RWPE1 (cell line): ENCODE measurements around the gene FNBP1L.
"Not testable (repeated sequence)": the region's sequence is repeated elsewhere in the genome, so short reads cannot be mapped to it uniquely, and the experiment has no call there.

Source experiments
- CTCF ChIA-PET: fragments of 350-600 bp; sonication (Branson Sonifier 250); formaldehyde crosslinking; extraction: SDS; loops from one replicate; lab custom pipeline; 2021; lab: Yijun Ruan, JAX
- POLR2A ChIA-PET: fragments of 400-600 bp; formaldehyde crosslinking; extraction: SDS; loops from one replicate; lab custom pipeline; 2020; ENCODE audit warnings: antibody characterized with exemption; ENCODE audit not compliant: low non-redundant PET; lab: Yijun Ruan, JAX
- DNase-seq: peaks from one replicate; pipeline ENCODE4 v3.0.0; 2012; ENCODE audit warnings: low spot score
- H3K27ac ChIP-seq: fragments of 450-650 bp; 2 replicates; pipeline ENCODE4 v1.5.1; 2017
- TF ChIP-seq, protein P1 (sequence below): fragments of 450-650 bp; conservative IDR thresholded peaks from 2 replicates; pipeline ENCODE4 v1.5.1; 2017; ENCODE audit warnings: low read depth, mild to moderate bottlenecking

Gene FNBP1L

DNA sequence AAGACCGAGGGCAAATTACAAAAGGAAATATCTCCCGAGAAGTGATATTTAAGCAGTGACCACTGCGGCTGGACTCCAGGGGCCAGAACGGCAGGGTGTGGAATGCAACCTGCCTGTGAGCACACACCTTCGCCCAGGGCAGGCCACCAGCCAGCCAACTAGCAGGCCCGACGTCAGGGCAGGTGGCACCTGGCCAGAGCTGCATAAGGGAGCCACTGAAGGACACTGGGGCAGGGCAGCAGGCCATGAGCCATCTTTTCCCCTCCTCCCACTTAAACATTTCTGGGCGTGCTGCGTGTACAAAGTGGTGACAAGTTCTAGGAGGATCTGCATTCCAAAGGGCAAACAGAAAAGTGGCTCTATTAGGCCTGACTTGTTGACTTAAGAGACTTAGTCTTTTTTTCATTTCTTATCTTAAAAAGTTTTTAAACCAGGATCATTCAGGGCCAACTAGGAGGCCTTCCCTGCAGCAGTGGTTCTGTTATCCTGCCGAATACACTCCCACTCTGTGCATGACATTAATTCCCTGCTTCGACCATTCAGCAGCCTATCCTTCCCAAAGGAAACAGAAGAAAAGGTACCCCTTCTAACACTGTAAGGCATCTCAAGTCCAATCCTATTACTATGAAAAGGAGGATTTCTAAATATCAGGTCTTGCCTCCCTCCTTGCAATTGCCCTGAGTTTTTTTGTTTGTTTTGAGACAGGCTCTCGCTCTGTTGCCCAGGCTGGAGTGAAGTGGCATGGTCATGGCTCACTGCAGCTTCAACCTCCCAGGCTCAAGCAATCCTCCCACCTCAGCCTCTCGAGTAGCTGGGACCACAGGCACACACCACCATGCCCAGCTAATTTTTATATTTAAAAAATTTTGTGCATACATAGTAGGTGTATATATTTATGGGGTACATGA, 137.4 kb downstream of the FNBP1L start:
- POLR2A ChIA-PET: no interaction called here
- TF ChIP-seq, protein P1, sequence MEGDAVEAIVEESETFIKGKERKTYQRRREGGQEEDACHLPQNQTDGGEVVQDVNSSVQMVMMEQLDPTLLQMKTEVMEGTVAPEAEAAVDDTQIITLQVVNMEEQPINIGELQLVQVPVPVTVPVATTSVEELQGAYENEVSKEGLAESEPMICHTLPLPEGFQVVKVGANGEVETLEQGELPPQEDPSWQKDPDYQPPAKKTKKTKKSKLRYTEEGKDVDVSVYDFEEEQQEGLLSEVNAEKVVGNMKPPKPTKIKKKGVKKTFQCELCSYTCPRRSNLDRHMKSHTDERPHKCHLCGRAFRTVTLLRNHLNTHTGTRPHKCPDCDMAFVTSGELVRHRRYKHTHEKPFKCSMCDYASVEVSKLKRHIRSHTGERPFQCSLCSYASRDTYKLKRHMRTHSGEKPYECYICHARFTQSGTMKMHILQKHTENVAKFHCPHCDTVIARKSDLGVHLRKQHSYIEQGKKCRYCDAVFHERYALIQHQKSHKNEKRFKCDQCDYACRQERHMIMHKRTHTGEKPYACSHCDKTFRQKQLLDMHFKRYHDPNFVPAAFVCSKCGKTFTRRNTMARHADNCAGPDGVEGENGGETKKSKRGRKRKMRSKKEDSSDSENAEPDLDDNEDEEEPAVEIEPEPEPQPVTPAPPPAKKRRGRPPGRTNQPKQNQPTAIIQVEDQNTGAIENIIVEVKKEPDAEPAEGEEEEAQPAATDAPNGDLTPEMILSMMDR: no peak
- CTCF ChIA-PET: interaction anchor here (1.7 kb wide), 1 partner anchor 228 kb away, joined by 9 read pairs; no protein-coding TSS in a partner anchor
- DNase-seq: peak; percentile 45
- peak overlapping the region; percentile 86 for H3K27ac ChIP-seq

DNA sequence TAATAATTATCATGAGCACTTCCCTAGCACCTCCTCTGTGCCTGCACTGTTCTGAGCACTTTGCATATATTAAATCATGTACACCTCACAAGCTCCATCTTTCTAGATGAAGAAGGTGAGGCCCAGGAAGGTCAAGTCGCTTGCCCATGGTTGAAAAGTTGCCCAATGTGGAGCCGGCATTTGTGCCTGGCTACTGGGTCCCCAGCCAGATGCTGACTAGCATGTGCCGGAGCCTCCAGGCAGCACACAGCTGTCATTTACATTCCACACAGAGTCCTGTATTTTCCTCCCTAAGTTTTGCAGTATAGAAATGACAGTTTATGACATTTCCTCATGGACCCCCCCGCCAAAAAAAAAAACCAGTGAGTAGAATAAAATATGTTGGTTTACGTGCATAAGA, 139.4 kb downstream of the FNBP1L start:
- peak overlapping the region; percentile 67 for H3K27ac ChIP-seq
- DNase-seq: no peak
- CTCF ChIA-PET: interaction anchor here (0.6 kb wide), 1 partner anchor 12 kb away, joined by 3 read pairs; no protein-coding TSS in a partner anchor
- POLR2A ChIA-PET: no interaction called here
- TF ChIP-seq, protein P1: no peak

DNA sequence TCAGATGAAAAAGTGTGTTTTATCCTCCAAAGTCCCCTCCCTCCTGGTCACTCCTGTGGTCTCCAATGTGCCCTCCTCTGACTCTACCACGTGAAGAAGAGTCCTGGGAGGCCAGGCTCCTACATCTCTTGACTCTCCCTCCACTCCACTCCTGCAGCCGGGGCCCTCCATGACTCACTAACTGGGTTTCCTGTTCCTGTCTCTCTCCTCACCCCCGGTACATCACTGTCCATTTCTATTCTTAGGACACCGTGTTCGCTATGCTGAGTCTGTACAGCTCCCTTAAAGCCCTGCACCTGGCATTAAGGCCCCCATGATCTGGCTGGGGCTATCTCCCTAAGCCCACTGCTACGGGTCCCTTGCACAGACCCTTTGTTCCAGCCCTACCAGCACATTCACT, 140.3 kb downstream of the FNBP1L start:
- no peak for DNase-seq
- ChIA-PET CTCF (interaction anchor here (0.6 kb wide), 1 partner anchor 13 kb away, joined by 3 read pairs; no protein-coding TSS in a partner anchor), POLR2A (no interaction called here)
- H3K27ac ChIP-seq: peak overlapping the region; percentile 67
- TF ChIP-seq, protein P1: no peak

DNA sequence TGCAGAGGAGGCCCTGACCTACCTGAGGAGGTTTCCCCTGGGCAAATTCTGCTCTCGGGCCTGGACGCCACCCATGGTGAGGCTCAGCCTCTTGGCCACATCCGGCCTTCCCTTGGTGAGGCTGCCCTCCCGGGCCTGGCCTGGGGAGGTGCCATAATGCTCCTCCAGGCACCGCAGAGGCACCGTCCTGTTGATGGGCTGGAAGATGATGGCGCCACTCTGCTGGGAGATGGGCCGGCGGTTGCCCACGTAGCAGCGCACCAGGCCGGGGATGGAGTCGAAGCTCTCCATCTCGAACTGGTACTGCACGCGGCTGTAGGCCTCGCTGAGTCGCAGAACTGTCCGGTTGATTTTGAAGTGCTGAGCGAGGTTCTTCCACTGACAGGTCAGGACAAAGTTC, 141.0 kb downstream of the FNBP1L start:
- peak overlapping the region; percentile 67 for H3K27ac ChIP-seq
- ChIA-PET POLR2A (interaction anchor here (0.6 kb wide), 1 partner anchor 12 kb away, joined by 4 read pairs; no protein-coding TSS in a partner anchor), CTCF (no interaction called here)
- DNase-seq: no peak
- TF ChIP-seq, protein P1: no peak

DNA sequence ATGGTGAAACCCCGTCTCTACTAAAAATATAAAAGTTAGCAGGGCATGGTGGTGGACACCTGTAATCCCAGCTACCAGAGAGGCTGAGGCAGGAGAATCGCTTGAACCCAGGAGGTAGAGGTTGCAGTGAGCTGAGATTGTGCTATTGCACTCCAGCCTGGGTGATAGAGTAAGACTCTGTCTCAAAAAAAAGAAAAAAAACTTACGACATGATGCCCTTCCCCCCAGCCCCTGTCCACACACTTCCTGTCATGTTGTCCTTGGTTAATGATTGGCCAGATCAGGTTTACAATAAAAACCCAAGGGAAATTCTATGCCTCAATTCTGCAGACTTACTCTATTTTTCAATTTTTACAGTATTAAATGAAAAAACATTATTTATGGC, 143.4 kb downstream of the FNBP1L start:
- POLR2A ChIA-PET, DNase-seq: not testable (repeated sequence)
- CTCF ChIA-PET: interaction anchor here (0.7 kb wide), 3 partner anchors 80 to 286 kb away, joined by 3 read pairs; no protein-coding TSS in a partner anchor
- peak overlapping the region; percentile 86 for H3K27ac ChIP-seq

DNA sequence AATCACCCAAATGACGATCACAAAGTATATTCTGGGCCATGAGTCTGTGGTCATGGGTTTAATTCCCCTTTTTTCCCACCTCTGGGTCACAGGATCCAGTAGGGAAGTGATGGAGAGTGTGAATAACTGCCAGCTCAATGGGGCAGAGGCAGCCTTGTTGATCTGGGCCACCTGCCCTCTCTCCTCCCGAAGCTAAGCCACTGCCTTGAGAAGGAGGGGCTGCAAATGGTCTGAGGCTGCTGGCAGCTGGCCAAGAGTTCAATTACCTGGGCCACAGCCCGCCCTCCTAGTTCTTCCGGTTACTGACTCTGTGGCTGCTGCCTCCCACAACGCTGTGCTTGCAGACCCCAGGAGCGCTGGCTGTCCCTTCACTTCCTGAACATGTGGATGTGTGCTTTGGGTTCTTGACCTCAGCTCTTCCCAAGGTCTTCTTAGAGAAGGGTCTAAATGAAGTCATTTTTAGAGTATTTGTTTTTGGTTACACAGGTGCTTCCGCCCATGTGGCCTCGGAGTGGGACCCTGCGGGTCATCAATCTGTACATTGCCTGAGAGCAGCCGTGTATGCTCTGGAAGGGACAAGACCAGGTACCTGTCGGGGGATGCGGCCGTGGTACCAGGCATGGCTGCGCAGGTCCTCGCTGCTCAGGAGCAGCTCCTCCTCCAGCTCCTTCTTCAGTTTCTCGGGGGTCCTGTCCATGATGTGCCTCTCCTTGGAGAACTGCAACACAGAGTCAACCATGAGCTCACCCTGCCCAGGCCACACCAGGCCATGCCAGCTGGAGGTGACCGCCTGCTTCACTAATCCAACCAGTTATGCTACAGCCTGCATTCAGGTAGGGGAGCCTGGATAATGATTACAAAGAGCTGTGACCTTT, 144.0 kb downstream of the FNBP1L start:
- ChIA-PET CTCF (interaction anchor here (0.7 to 0.8 kb wide), 7 partner anchors 16 to 287 kb away, joined by 3 read pairs; no protein-coding TSS in a partner anchor), POLR2A (no interaction called here)
- no peak for DNase-seq
- TF ChIP-seq, protein P1: no peak
- H3K27ac ChIP-seq: peak overlapping the region; percentile 86
